Measurements from ENCODE around the gene MFN2. TPM values are rescaled to one million over a fixed set of nuclear protein-coding genes. Genes with fewer than 3 reads are reported as not detected.

The MFN2 gene
- total and polyA plus RNA-seq, 2 of the 8 experiments (the other 6 are each of a cell fraction or from before 2014, with no cell fraction given) = 34.0 to 62.5 TPM

DNA sequence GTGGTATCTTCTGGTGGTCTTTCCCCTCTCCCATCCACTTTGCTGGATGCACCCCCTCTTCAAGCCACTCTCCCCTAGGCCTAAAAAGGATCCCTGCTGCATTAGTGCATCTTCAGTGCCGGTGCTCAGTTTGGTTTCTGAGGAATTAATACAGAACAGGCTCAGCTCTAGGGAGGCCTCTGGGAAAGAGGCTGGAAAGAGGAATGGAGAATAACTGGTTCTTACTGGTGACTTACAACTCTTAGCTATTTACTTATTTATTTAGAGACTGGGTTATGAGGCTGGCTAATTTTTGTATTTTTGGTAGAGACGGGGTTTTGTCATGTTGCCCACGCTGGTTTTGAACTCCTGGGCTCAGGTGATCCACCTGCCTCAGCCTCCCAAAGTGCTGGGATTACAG, 19.0 kb downstream of the MFN2 start:
- H3K56ac ChIP-seq (replicated peaks; ENCODE audit: insufficient read length, low read depth, low read length) = no peak overlapping the region
- TF ChIP-seq SP1 (IDR thresholded peaks at IDR 0.05; ENCODE audit: low read depth, low read length) = no peak
- no peak for TF ChIP-seq KDM4A (IDR thresholded peaks at IDR 0.05; ENCODE audit: low read depth, low read length, severe bottlenecking)
- TF ChIP-seq EGR1 (IDR thresholded peaks at IDR 0.05; ENCODE audit: borderline replicate concordance, low read depth, low read length) = no peak
- no peak for TF ChIP-seq NANOG (IDR thresholded peaks at IDR 0.05; ENCODE audit: insufficient read depth, low read depth, low read length, poor library complexity, severe bottlenecking)
- no peak for TF ChIP-seq SRF (IDR thresholded peaks at IDR 0.05; ENCODE audit: low read depth, low read length)
- TF ChIP-seq HDAC6 (IDR thresholded peaks at IDR 0.05; ENCODE audit: low read depth, low read length) = no peak
- TF ChIP-seq MAFK (IDR thresholded peaks at IDR 0.05; ENCODE audit: low read depth, low read length) = no peak
- TF ChIP-seq HDAC2 (IDR thresholded peaks at IDR 0.05; ENCODE audit: borderline replicate concordance in 1 of 2, low read depth in 2 of 2, low read length in 2 of 2) = no peak
- H3K9ac ChIP-seq (replicated peaks in 1 of 4; ENCODE audit: extremely low read depth in 1 of 4, low read depth in 3 of 4, low read length in 3 of 4) = no peak overlapping the region
- no peak overlapping the region for H3K4ac ChIP-seq (replicated peaks; ENCODE audit: insufficient read length, low read depth, low read length)
- H3K4me3 ChIP-seq (ENCODE audit: extremely low read depth in 1 of 4, insufficient read depth in 2 of 4, low read depth in 3 of 4, low read length in 4 of 4) = no peak overlapping the region
- H3K4me1 ChIP-seq (replicated peaks in 1 of 4; ENCODE audit: control insufficient read depth in 3 of 4, insufficient read depth in 4 of 4, low read length in 3 of 4) = no peaks in the 10 kb centered on the region
- no peak overlapping the region for H3K4me2 ChIP-seq (ENCODE audit: insufficient read depth in 1 of 2, low read depth in 2 of 2, low read length in 2 of 2)
- no peak overlapping the region for H2AFZ ChIP-seq (ENCODE audit: low read length)
- peaks cover 25 to 69% (median 47%) of the 10 kb centered on the region in 4 experiments for H3K36me3 ChIP-seq (ENCODE audit: control insufficient read depth in 2 of 4, insufficient read depth in 4 of 4, low read length in 3 of 4)
- no peaks in the 10 kb centered on the region for H3K23me2 ChIP-seq (ENCODE audit: low read depth, low read length)
- no peaks in the 10 kb centered on the region for H3K27me3 ChIP-seq (replicated peaks in 1 of 4; ENCODE audit: control insufficient read depth in 3 of 4, extremely low read depth in 1 of 4, insufficient read depth in 3 of 4, low read length in 3 of 4)
- 60% methylated on average over 3 of the region's 3 CpGs; no CpG with 5 or more reads in 1 of the 2 experiments for WGBS, 2 experiments (ENCODE audit: extremely low coverage in 1 of 2, insufficient coverage in 1 of 2, insufficient read length in 1 of 2, insufficient replicate concordance in 2 of 2, low coverage in 1 of 2, low lambda C conversion rate in 2 of 2, missing lambda C conversion rate in 1 of 2)
- H2AK5ac ChIP-seq (ENCODE audit: low read depth, low read length) = no peak overlapping the region
- no peak for DNase-seq (ENCODE audit: low read depth in 1 of 2, low spot score in 2 of 2)
- no peak overlapping the region for H3K18ac ChIP-seq (ENCODE audit: extremely low read depth, low read length)
- ChIA-PET CTCF (ENCODE audit: partially characterized antibody) (interaction anchor here (0.6 kb wide), 1 partner anchor 91 kb away, joined by 3 read pairs; no protein-coding TSS in a partner anchor), POLR2A (ENCODE audit: partially characterized antibody) (interaction anchor here (0.9 to 3.1 kb wide), 6 partner anchors 9 to 91 kb away, joined by 3 to 15 read pairs (median 6); no protein-coding TSS in a partner anchor)
- H3K14ac ChIP-seq (ENCODE audit: insufficient read length) = no peak overlapping the region
- no peak overlapping the region for H3K27ac ChIP-seq (ENCODE audit: low read depth, low read length)
- no peak overlapping the region for H2BK5ac ChIP-seq (ENCODE audit: low read depth, low read length)
- no peak overlapping the region for H4K5ac ChIP-seq (ENCODE audit: insufficient read length, low read depth, low read length)
- no peaks in the 10 kb centered on the region; the same call in none of the 2 replicates for H3K79me1 ChIP-seq (ENCODE audit: low read depth, low read length)
- H2BK20ac ChIP-seq (ENCODE audit: low read length) = no peak overlapping the region
- H4K8ac ChIP-seq (ENCODE audit: extremely low read depth, insufficient read depth, low read length) = no peak overlapping the region
- peaks cover 0 to 8% of the 10 kb centered on the region in 2 experiments for H4K20me1 ChIP-seq (replicated peaks in 1 of 2; ENCODE audit: control insufficient read depth in 1 of 2, insufficient read depth in 2 of 2, low read length in 2 of 2)
- H2BK15ac ChIP-seq (ENCODE audit: low read length) = no peak overlapping the region
- no peak overlapping the region for H2BK12ac ChIP-seq (ENCODE audit: low read depth, low read length)
- H4K91ac ChIP-seq (replicated peaks; ENCODE audit: insufficient read length, low read length) = no peak overlapping the region
- FAIRE-seq = no peak
- no peak overlapping the region for H2BK120ac ChIP-seq (replicated peaks; ENCODE audit: low read depth, low read length)
- H3K23ac ChIP-seq (ENCODE audit: insufficient read length) = no peak overlapping the region
- no peaks in the 10 kb centered on the region for H3K79me2 ChIP-seq (ENCODE audit: control insufficient read depth in 1 of 2, insufficient read depth in 2 of 2, low read length in 2 of 2)
- no peaks in the 10 kb centered on the region for H3K9me3 ChIP-seq (ENCODE audit: insufficient read depth in 2 of 2, low read depth in 1 of 2, low read length in 1 of 2)

All from H1 (cell line).